CD14-positive monocyte (primary cell): ENCODE results near the gene MORN1. TPM values are rescaled to one million over a fixed set of nuclear protein-coding genes. Genes with fewer than 3 reads are reported as not detected.

ENCODE experiments used
- DNase-seq, 3 donors: peaks; one replicate each; pipeline ENCODE4 v3.0.0-alpha.2; 2011 to 2022
- H2AFZ ChIP-seq: 2 replicates; pipeline ENCODE4 v1.6.0; 2012; ENCODE audit warnings: mild to moderate bottlenecking, low read depth, low read length, inconsistent platforms; ENCODE audit not compliant: insufficient read depth, poor library complexity, severe bottlenecking
- H3K27ac ChIP-seq, 2 donors: 1 replicate in 1 of 2; 2 replicates in 1 of 2; pipeline ENCODE4 v1.5.1; 2012 to 2013; ENCODE audit warnings: low read length in 2 of 2, control low read depth in 1 of 2, inconsistent platforms in 1 of 2, low read depth in 1 of 2, mild to moderate bottlenecking in 1 of 2
- H3K27me3 ChIP-seq, 2 donors: one replicate each; pipeline versions ENCODE4 v1.6.0 to v1.6.1; 2011 to 2013; ENCODE audit warnings: low read length in 2 of 2; ENCODE audit not compliant: control insufficient read depth in 2 of 2, insufficient read depth in 2 of 2
- H3K36me3 ChIP-seq, 2 donors: replicated peaks in 1 of 2; 1 replicate in 1 of 2; 2 replicates in 1 of 2; pipeline versions ENCODE4 v1.5.1 to v1.6.1; 2012 to 2013; ENCODE audit warnings: low read length in 2 of 2, control low read depth in 1 of 2, inconsistent platforms in 1 of 2, mild to moderate bottlenecking in 1 of 2; ENCODE audit not compliant: insufficient read depth in 2 of 2, control insufficient read depth in 1 of 2
- H3K4me1 ChIP-seq, 2 donors: 1 replicate in 1 of 2; 2 replicates in 1 of 2; pipeline versions ENCODE4 v1.5.1 to v1.6.1; 2012 to 2013; ENCODE audit warnings: low read length in 2 of 2, control low read depth in 1 of 2, inconsistent platforms in 1 of 2, mild to moderate bottlenecking in 1 of 2, moderate library complexity in 1 of 2; ENCODE audit not compliant: insufficient read depth in 2 of 2, control insufficient read depth in 1 of 2
- H3K4me2 ChIP-seq: replicated peaks from 2 replicates; pipeline ENCODE3; 2012; ENCODE audit warnings: low read length, moderate library complexity, mild to moderate bottlenecking; ENCODE audit not compliant: poor library complexity, severe bottlenecking; ENCODE audit errors: extremely low read depth
- H3K4me3 ChIP-seq, 3 experiments: fragments of 200-600 bp in 1 of 3; sonication (generic) in 1 of 3; replicated peaks in 1 of 3; 1 replicate in 2 of 3; 2 replicates in 1 of 3; pipeline ENCODE4 v1.5.1; 2011 to 2013; ENCODE audit warnings: low read length in 3 of 3, mild to moderate bottlenecking in 3 of 3, control low read depth in 2 of 3, low read depth in 2 of 3, inconsistent platforms in 1 of 3, moderate library complexity in 1 of 3
- H3K79me2 ChIP-seq: 2 replicates; pipeline ENCODE4 v1.6.0; 2012; ENCODE audit warnings: mild to moderate bottlenecking, control low read depth, inconsistent platforms, low read length, moderate library complexity; ENCODE audit not compliant: insufficient read depth
- H3K9ac ChIP-seq: 2 replicates; pipeline ENCODE4 v1.6.0; 2017; ENCODE audit warnings: low read length, mild to moderate bottlenecking; ENCODE audit not compliant: insufficient read depth, poor library complexity, severe bottlenecking
- H3K9me3 ChIP-seq, 2 donors: replicated peaks in 1 of 2; 1 replicate in 1 of 2; 2 replicates in 1 of 2; pipeline versions ENCODE4 v1.5.1 to v1.6.1; 2012 to 2013; ENCODE audit warnings: low read length in 2 of 2, control low read depth in 1 of 2; ENCODE audit not compliant: control insufficient read depth in 1 of 2, insufficient read depth in 1 of 2
- H4K20me1 ChIP-seq: 2 replicates; pipeline ENCODE4 v1.6.0; 2012; ENCODE audit warnings: mild to moderate bottlenecking, low read length, control low read depth, moderate library complexity; ENCODE audit not compliant: insufficient read depth
- H3K27ac Mint-ChIP-seq, 7 donors: one replicate each; pipeline ENCODE4 v1.8.0; 2020; ENCODE audit warnings: mild to moderate bottlenecking in 7 of 7, mixed read lengths in 7 of 7, moderate library complexity in 6 of 7, inconsistent platforms in 2 of 7
- H3K27me3 Mint-ChIP-seq, 3 donors: one replicate each; pipeline ENCODE4 v1.8.0; 2021 to 2022; ENCODE audit warnings: low read depth in 3 of 3, mild to moderate bottlenecking in 3 of 3, mixed read lengths in 3 of 3, moderate library complexity in 3 of 3, inconsistent platforms in 1 of 3
- H3K36me3 Mint-ChIP-seq, 2 donors: one replicate each; pipeline ENCODE4 v1.8.0; 2020; ENCODE audit warnings: mixed read lengths in 2 of 2, inconsistent platforms in 1 of 2, mild to moderate bottlenecking in 1 of 2
- H3K4me1 Mint-ChIP-seq: one replicate; pipeline ENCODE4 v1.8.0; 2020; ENCODE audit warnings: mild to moderate bottlenecking, mixed read lengths
- H3K4me3 Mint-ChIP-seq, 2 donors: one replicate each; pipeline ENCODE4 v1.8.0; 2020; ENCODE audit warnings: mild to moderate bottlenecking in 2 of 2, mixed read lengths in 2 of 2, moderate library complexity in 1 of 2
- H3K9me3 Mint-ChIP-seq, 7 donors: one replicate each; pipeline ENCODE4 v1.8.0; 2020 to 2022; ENCODE audit warnings: mixed read lengths in 7 of 7, mild to moderate bottlenecking in 6 of 7, moderate library complexity in 6 of 7, inconsistent platforms in 2 of 7
- CTCF ChIP-seq: fragments of 200-600 bp; IDR thresholded peaks from one replicate; pipeline ENCODE4 v1.8.0; 2022; ENCODE audit warnings: antibody characterized with exemption, mild to moderate bottlenecking
- WGBS: methylation state at CpG from one replicate; pipeline ENCODE4 v1.1.5; 2013; ENCODE audit warnings: missing lambda C conversion rate; ENCODE audit not compliant: insufficient coverage; 5-methylcytosine and 5-hydroxymethylcytosine counted together
- intact Hi-C, 2 donors: fragments of 100-400 bp; cut with micrococcal nuclease; formaldehyde crosslinking; loops; one replicate each; pipeline versions ENCODE4 v1.15.0 to v1.15.1; 2023
- polyA plus RNA-seq, 3 donors: library from polyadenylated mRNA; depleted of rRNA in 1 of 3; unstranded in 2 of 3; stranded (reverse) in 1 of 3; fragments of 300-500 nt in 2 of 3; fragments of >200 nt in 1 of 3; fragmentation: Illumina TruSeq in 2 of 3; gene quantifications; 1 replicate in 2 of 3; 2 replicates in 1 of 3; pipeline ENCODE4 v1.2.3, GENCODE V29; 2012 to 2021

Gene MORN1
- polyA plus RNA-seq, 3 donors = 1.5 to 3.0 (median 1.7) TPM

GRCh38 chr1:2431518-2431917, 40.2 kb upstream of the MORN1 start:
- no peaks in the 10 kb centered on the region for H4K20me1 ChIP-seq
- H3K27ac ChIP-seq = no peak overlapping the region
- H3K4me1 ChIP-seq = no peaks in the 10 kb centered on the region
- no peaks in the 10 kb centered on the region for H3K36me3 ChIP-seq
- WGBS = 89% methylated on average over 7 of the region's 10 CpGs
- no peaks in the 10 kb centered on the region for H3K27me3 ChIP-seq
- H3K4me3 ChIP-seq = no peak overlapping the region
- H3K36me3 Mint-ChIP-seq = no peaks in the 10 kb centered on the region
- H3K27me3 Mint-ChIP-seq = peaks cover 4 to 13% (median 9%) of the 10 kb centered on the region in 3 donors
- H3K4me1 Mint-ChIP-seq = no peaks in the 10 kb centered on the region
- peaks cover 0 to 13% of the 10 kb centered on the region in 2 donors for H3K9me3 ChIP-seq
- H3K9me3 Mint-ChIP-seq = peaks cover 11 to 15% (median 13%) of the 10 kb centered on the region in 7 donors
- H3K4me2 ChIP-seq = no peak overlapping the region
- intact Hi-C loops = no loop called here
- DNase-seq = no peak
- peak overlapping the region; percentile 4 for H3K9ac ChIP-seq
- no peaks in the 10 kb centered on the region for H3K79me2 ChIP-seq
- no peak overlapping the region for H3K27ac Mint-ChIP-seq
- no peak overlapping the region for H3K4me3 Mint-ChIP-seq
- no peak overlapping the region for H2AFZ ChIP-seq
- TF ChIP-seq CTCF = no peak

- no peak overlapping the region for H3K27ac Mint-ChIP-seq
Measured at GRCh38 chr1:2431103-2431502, 39.7 kb upstream of the MORN1 start.

More at GRCh38 chr1:2431103-2431502, 39.7 kb upstream of the MORN1 start:
- no peaks in the 10 kb centered on the region for H3K4me1 ChIP-seq
- no peak for DNase-seq
- no peaks in the 10 kb centered on the region for H3K36me3 Mint-ChIP-seq
- no peaks in the 10 kb centered on the region for H3K27me3 ChIP-seq
- H3K27me3 Mint-ChIP-seq = peaks cover 4 to 15% (median 9%) of the 10 kb centered on the region in 3 donors
- H3K9me3 Mint-ChIP-seq = peaks cover 11 to 15% (median 13%) of the 10 kb centered on the region in 7 donors
- no peak overlapping the region for H2AFZ ChIP-seq
- H4K20me1 ChIP-seq = no peaks in the 10 kb centered on the region
- WGBS = 50% methylated on average over 16 of the region's 16 CpGs
- no peak overlapping the region for H3K4me2 ChIP-seq
- no peak overlapping the region for H3K4me3 Mint-ChIP-seq
- peaks cover 0 to 13% of the 10 kb centered on the region in 2 donors for H3K9me3 ChIP-seq
- no peak for TF ChIP-seq CTCF
- no peaks in the 10 kb centered on the region for H3K79me2 ChIP-seq
- no peak overlapping the region for H3K4me3 ChIP-seq
- H3K9ac ChIP-seq = no peak overlapping the region
- intact Hi-C loops = no loop called here
- no peak overlapping the region for H3K27ac ChIP-seq
- H3K4me1 Mint-ChIP-seq = no peaks in the 10 kb centered on the region
- H3K36me3 ChIP-seq = no peaks in the 10 kb centered on the region
